Retinal pigment epithelial cell (primary cell): ENCODE measurements around the gene AMZ1.
"Not testable (repeated sequence)": the region's sequence is repeated elsewhere in the genome, so short reads cannot be mapped to it uniquely, and the experiment has no call there.

Experiments used
- DNase-seq: peaks from one replicate; pipeline ENCODE4 v3.0.0-alpha.2; 2010; ENCODE audit warnings: low read depth
- H3K4me3 ChIP-seq: 2 replicates; pipeline ENCODE4 v1.5.1; 2011; ENCODE audit warnings: mild to moderate bottlenecking, low read length, control low read depth, moderate library complexity
- TF ChIP-seq, protein P1 (sequence below): conservative IDR thresholded peaks from 2 replicates; pipeline ENCODE4 v1.5.1; 2011; ENCODE audit warnings: low read depth, low read length, control low read depth, inconsistent platforms

The AMZ1 gene

DNA sequence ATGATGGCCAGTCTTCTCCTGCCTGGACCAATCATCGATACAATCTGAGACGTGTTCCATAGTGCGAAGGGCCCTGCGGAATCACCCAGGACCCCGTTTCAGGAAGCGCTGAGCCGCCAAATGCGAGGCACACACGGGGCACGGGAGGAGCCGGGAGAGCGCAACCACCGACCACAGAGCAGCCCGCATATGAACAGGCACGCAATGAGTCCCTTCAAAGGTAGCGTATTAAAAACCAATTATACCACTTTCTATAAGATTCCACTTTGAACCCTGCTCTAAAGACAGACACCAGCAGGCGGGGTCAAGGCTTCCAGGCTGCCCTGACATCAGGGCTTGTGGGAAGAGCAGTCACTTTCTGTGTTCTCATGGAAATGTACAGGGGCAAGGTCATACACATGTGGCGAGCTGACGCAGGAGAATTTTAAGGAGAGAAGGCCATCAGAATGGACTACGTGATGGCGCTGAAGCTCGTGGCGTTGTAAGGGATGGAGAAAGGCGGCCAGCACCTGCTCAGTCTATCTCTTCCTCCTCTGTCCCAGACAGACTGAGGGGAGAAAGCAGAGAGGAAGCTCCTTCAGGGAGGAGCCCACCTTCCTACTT lies 46.2 kb downstream of the AMZ1 start:
- no peak for DNase-seq
- TF ChIP-seq, protein P1, sequence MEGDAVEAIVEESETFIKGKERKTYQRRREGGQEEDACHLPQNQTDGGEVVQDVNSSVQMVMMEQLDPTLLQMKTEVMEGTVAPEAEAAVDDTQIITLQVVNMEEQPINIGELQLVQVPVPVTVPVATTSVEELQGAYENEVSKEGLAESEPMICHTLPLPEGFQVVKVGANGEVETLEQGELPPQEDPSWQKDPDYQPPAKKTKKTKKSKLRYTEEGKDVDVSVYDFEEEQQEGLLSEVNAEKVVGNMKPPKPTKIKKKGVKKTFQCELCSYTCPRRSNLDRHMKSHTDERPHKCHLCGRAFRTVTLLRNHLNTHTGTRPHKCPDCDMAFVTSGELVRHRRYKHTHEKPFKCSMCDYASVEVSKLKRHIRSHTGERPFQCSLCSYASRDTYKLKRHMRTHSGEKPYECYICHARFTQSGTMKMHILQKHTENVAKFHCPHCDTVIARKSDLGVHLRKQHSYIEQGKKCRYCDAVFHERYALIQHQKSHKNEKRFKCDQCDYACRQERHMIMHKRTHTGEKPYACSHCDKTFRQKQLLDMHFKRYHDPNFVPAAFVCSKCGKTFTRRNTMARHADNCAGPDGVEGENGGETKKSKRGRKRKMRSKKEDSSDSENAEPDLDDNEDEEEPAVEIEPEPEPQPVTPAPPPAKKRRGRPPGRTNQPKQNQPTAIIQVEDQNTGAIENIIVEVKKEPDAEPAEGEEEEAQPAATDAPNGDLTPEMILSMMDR: no peak
- H3K4me3 ChIP-seq: no peak overlapping the region

DNA sequence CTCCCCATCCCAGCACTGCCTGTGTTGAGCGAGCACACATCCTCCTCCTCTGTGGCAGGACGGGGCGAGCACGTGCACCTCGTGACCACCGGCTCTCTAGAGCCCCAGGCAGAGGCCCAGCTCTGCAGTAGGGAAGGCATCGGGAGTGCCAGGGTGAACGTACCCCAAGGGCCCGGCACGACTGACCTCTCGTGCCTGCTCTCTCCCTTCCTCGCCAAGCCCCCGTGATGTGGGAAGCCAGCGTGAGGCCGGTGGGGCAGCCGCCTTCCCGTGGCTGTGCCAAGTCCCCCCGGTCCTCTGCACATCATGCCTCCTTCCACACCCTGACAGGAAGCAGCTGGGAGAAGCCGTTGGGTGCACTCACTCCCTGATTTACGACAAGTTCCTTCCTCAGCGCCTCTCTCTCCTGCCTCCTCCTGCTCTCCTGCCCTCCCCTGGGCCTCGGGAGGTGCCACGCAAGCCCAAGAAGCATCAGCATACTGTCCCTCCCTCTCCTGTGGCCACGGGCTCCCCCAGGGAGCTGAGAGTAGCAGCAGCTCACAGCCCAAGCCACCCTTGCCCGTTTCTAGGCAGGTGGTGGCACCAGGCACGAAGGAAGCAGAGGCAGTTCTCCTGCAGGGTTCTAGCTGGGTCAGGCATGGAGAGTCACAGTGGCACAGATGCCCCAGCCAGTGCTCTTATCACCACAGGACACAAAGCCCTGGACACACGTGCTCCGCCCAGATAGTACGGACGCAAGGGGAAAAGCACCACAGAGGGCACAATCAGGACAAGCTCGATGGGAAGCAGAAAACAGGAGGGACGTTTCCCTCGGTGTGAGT lies 47.0 kb downstream of the AMZ1 start:
- DNase-seq: no peak
- no peak overlapping the region for H3K4me3 ChIP-seq
- TF ChIP-seq, protein P1: no peak

DNA sequence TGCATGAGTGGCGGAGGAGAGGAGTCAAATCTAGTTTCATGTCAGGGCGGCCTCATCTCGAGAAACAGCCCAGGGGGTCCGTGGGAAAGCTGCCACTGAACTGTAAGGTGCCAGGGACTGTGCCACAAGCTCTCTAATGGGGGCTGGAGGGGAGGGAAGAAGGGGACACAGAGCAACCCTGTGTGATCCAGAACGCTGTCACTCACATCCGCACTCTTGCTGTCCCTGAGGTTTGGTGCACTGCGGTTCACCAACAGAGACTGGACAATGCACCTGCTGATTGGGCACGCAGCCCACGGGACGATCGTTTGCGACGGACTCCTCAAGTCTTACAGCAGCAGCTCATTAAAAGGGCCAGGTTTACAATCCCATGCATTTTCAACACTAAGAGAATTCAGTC lies 47.7 kb downstream of the AMZ1 start:
- no peak for DNase-seq
- TF ChIP-seq, protein P1: no peak
- no peak overlapping the region for H3K4me3 ChIP-seq

DNA sequence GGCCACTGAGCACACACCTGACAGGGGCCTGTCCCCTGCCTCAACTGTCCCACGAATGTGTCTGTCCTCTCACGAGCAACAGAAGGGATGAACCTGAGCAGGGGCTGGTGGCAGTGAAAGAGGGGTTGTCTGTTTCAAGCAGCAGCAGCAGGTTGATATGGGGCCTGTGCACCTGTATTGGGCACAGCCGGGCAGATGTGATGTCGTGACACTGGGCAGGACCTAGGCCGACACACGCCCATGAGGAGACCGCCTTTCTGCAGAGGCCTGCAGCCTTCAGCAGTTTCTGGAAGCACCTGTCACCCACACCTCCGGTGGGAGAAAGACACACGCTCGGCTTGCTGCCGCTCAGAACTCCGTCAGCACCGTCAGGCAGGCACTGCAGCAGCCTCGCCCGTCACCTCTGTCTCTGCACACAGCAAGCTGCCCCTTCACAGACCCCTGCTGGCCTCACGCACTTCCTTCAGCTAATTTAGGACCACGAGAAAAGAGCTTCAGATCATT lies 48.5 kb downstream of the AMZ1 start:
- TF ChIP-seq, protein P1: no peak
- DNase-seq: no peak
- no peak overlapping the region for H3K4me3 ChIP-seq

DNA sequence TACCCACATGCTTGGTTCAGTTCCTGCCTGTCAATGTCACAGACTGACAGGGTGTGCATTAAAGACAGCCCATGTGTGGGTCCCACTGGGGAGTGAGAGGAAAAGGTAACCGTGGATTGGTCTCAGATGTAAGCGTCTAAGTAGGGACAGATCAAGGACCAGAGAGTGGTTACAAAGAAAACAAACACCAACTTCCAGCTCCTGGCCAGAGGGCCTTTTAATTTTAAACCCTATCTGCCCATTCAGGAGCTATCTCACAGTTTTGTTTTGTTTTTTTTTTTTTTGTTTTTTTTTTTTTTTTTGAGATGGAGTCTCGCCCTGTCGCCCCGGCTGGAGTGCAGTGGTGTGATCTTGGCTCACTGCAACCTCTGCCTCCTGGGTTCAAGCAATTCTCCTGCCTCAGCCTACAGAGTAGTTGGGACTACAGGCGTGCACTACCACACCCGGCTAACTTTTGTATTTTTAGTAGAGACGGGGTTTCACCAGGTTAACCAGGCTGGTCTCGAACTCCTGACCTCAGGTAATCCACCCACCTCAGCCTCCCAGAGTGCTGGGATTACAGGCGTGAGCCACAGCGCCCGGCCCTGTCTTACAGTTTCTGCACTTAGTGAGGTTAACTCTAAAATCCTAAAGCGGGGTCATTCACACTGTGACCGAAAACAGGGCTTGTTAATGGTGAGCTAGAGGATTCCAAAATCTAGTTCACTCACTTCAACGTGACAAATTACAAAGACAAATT lies 49.2 kb downstream of the AMZ1 start:
- not testable (repeated sequence) for H3K4me3 ChIP-seq, DNase-seq

DNA sequence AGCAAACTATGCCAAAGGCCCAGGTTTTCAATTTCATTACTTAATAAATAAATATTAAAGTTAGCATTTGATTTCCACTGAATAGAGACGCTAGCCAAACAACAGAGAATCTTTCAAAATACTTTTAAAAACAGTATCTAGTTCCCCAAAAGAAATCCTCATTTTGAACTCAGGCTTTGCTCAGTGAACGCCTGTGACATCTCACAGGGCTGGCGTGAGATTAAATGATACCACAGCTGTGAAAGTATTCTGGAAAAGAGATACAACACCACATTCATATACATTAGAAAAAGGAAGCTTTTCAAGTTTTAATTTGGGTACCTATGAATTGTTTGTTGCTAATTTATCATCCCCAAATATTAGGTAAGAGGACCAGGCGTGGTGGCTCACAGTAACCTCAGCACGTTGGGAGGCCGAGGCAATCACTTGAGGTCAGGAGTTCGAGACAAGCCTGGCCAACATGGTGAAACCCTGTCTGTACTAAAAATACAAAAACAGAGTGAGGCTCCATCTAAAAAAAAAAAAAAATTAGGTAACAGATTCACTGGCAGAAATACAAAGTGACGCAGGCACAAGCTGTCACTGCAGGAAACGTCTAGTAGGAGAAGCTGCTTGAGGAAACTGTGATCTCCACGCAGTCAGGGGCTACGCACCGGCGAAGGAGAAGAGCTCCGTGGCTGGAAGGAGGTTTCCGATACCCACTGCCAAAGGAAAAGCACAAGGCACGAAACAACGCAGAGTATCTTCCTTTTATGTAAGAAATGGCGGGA lies 50.0 kb downstream of the AMZ1 start:
- H3K4me3 ChIP-seq: no peak overlapping the region
- DNase-seq: no peak
- TF ChIP-seq, protein P1: no peak
